ENCODE measurements around the gene PDS5A.

GRCh38 chr4:39936565-39937418 is 40.9 kb downstream of the PDS5A start:
- TF ChIP-seq CTCF (IDR thresholded peaks at IDR 0.05) (no peak), POLR2A (IDR thresholded peaks at IDR 0.05) (no peak)
